H1 (cell line): ENCODE data around the gene KIF26B. TPM values are rescaled to one million over a fixed set of nuclear protein-coding genes. Genes with fewer than 3 reads are reported as not detected.

ENCODE experiments used
- CTCF ChIA-PET: fragments of 300-600 bp; sonication (Branson Sonifier 250); formaldehyde crosslinking; loops from one replicate; lab custom pipeline; 2021; ENCODE audit not compliant: partially characterized antibody; lab: Charles Lee
- POLR2A ChIA-PET: fragments of 300-600 bp; sonication (Branson Sonifier 250); formaldehyde crosslinking; loops from one replicate; lab custom pipeline; 2021; ENCODE audit warnings: inconsistent platforms; ENCODE audit not compliant: partially characterized antibody; lab: Charles Lee
- DNase-seq, 2 experiments: peaks; one replicate each; pipeline versions ENCODE4 v3.0.0 to v3.0.0-alpha.2; 2010 to 2022; ENCODE audit warnings: low spot score in 2 of 2, low read depth in 1 of 2, mixed read lengths in 1 of 2
- FAIRE-seq: peaks from 2 replicates; lab custom pipeline; 2011; peaks lifted over from hg19 to GRCh38; lab: Jason Lieb, UNC
- H2AFZ ChIP-seq: 2 replicates; pipeline ENCODE4 v1.8.1; 2012; ENCODE audit warnings: low read length, inconsistent platforms
- H2AK5ac ChIP-seq: 2 replicates; pipeline ENCODE4 v1.6.1; 2013; ENCODE audit warnings: low read depth, low read length
- H2BK120ac ChIP-seq: replicated peaks from 2 replicates; pipeline ENCODE3; 2013; ENCODE audit warnings: low read depth, low read length, inconsistent platforms
- H2BK12ac ChIP-seq: 2 replicates; pipeline ENCODE4 v1.6.1; 2013; ENCODE audit warnings: low read depth, low read length
- H2BK15ac ChIP-seq: 2 replicates; pipeline ENCODE4 v1.6.1; 2013; ENCODE audit warnings: low read length
- H2BK20ac ChIP-seq: 2 replicates; pipeline ENCODE4 v1.6.1; 2013; ENCODE audit warnings: low read length
- H2BK5ac ChIP-seq: 2 replicates; pipeline ENCODE4 v1.6.1; 2013; ENCODE audit warnings: low read depth, low read length
- H3K14ac ChIP-seq: 2 replicates; pipeline ENCODE4 v1.6.1; 2013; ENCODE audit warnings: inconsistent platforms; ENCODE audit not compliant: insufficient read length
- H3K18ac ChIP-seq: 2 replicates; pipeline ENCODE4 v1.6.1; 2013; ENCODE audit warnings: low read length; ENCODE audit errors: extremely low read depth
- H3K23ac ChIP-seq: 2 replicates; pipeline ENCODE4 v1.6.1; 2013; ENCODE audit warnings: inconsistent platforms; ENCODE audit not compliant: insufficient read length
- H3K23me2 ChIP-seq: 2 replicates; pipeline ENCODE4 v1.6.1; 2013; ENCODE audit warnings: low read depth, low read length
- H3K27ac ChIP-seq: 2 replicates; pipeline ENCODE4 v1.6.1; 2011; ENCODE audit warnings: low read depth, low read length, inconsistent platforms
- H3K27me3 ChIP-seq, 4 experiments: replicated peaks in 1 of 4; 1 replicate in 1 of 4; 2 replicates in 3 of 4; pipeline versions ENCODE4 v1.6.1 to v1.8.1; 2011 to 2013; ENCODE audit warnings: low read length in 3 of 4, mild to moderate bottlenecking in 3 of 4, inconsistent platforms in 2 of 4, mixed read lengths in 2 of 4, moderate library complexity in 1 of 4; ENCODE audit not compliant: control insufficient read depth in 3 of 4, insufficient read depth in 3 of 4; ENCODE audit errors: extremely low read depth in 1 of 4
- H3K36me3 ChIP-seq, 4 experiments: 2 replicates each; pipeline versions ENCODE4 v1.6.1 to v1.8.1; 2011 to 2013; ENCODE audit warnings: mild to moderate bottlenecking in 4 of 4, low read length in 3 of 4, moderate library complexity in 2 of 4, control low read depth in 1 of 4, inconsistent platforms in 1 of 4; ENCODE audit not compliant: insufficient read depth in 4 of 4, control insufficient read depth in 2 of 4
- H3K4ac ChIP-seq: replicated peaks from 2 replicates; pipeline ENCODE3; 2013; ENCODE audit warnings: low read length, low read depth, mixed read lengths, inconsistent platforms; ENCODE audit not compliant: insufficient read length
- H3K4me1 ChIP-seq, 4 experiments: replicated peaks in 1 of 4; 1 replicate in 1 of 4; 2 replicates in 3 of 4; pipeline versions ENCODE4 v1.6.1 to v1.8.1; 2011 to 2013; ENCODE audit warnings: low read length in 3 of 4, inconsistent platforms in 2 of 4, mixed read lengths in 1 of 4; ENCODE audit not compliant: insufficient read depth in 4 of 4, control insufficient read depth in 3 of 4
- H3K4me2 ChIP-seq, 2 experiments: 2 replicates each; pipeline versions ENCODE4 v1.6.1 to v1.8.1; 2011 to 2013; ENCODE audit warnings: low read depth in 2 of 2, low read length in 2 of 2, control low read depth in 1 of 2, inconsistent platforms in 1 of 2, mild to moderate bottlenecking in 1 of 2; ENCODE audit not compliant: insufficient read depth in 1 of 2
- H3K4me3 ChIP-seq, 4 experiments: fragments of 200-600, 300-600 bp in 1 of 4; sonication (generic), shearing (Covaris generic), sonication (Bioruptor Twin) in 1 of 4; 2 replicates each; pipeline versions ENCODE4 v1.5.1 to v1.8.1; 2011 to 2016; ENCODE audit warnings: low read length in 4 of 4, low read depth in 3 of 4, control low read depth in 2 of 4, inconsistent platforms in 2 of 4, mild to moderate bottlenecking in 2 of 4, mixed read lengths in 1 of 4, moderate library complexity in 1 of 4; ENCODE audit not compliant: insufficient read depth in 2 of 4; ENCODE audit errors: extremely low read depth in 1 of 4
- H3K56ac ChIP-seq: replicated peaks from 2 replicates; pipeline ENCODE3; 2013; ENCODE audit warnings: low read depth, mild to moderate bottlenecking, mixed read lengths, low read length, inconsistent platforms; ENCODE audit not compliant: insufficient read length
- H3K79me1 ChIP-seq: 2 replicates; pipeline ENCODE4 v1.6.1; 2013; ENCODE audit warnings: low read depth, low read length, control low read depth
- H3K79me2 ChIP-seq, 2 experiments: 2 replicates each; pipeline versions ENCODE4 v1.6.1 to v1.8.1; 2012 to 2013; ENCODE audit warnings: low read length in 2 of 2, mild to moderate bottlenecking in 2 of 2, inconsistent platforms in 1 of 2; ENCODE audit not compliant: insufficient read depth in 2 of 2, control insufficient read depth in 1 of 2
- H3K9ac ChIP-seq, 4 experiments: replicated peaks in 1 of 4; 1 replicate in 1 of 4; 2 replicates in 3 of 4; pipeline versions ENCODE4 v1.6.1 to v1.8.1; 2011 to 2013; ENCODE audit warnings: low read depth in 3 of 4, low read length in 3 of 4, control low read depth in 2 of 4, mild to moderate bottlenecking in 2 of 4, moderate library complexity in 2 of 4, inconsistent platforms in 1 of 4; ENCODE audit errors: extremely low read depth in 1 of 4
- H3K9me3 ChIP-seq, 2 experiments: 2 replicates each; pipeline versions ENCODE4 v1.6.1 to v1.8.1; 2012 to 2013; ENCODE audit warnings: mild to moderate bottlenecking in 2 of 2, moderate library complexity in 2 of 2, control low read depth in 1 of 2, inconsistent platforms in 1 of 2, low read depth in 1 of 2, low read length in 1 of 2, mixed read lengths in 1 of 2; ENCODE audit not compliant: insufficient read depth in 2 of 2
- H4K20me1 ChIP-seq, 2 experiments: replicated peaks in 1 of 2; 2 replicates each; pipeline versions ENCODE3 to v1.8.1; 2011 to 2013; ENCODE audit warnings: inconsistent platforms in 2 of 2, low read length in 2 of 2, mild to moderate bottlenecking in 1 of 2; ENCODE audit not compliant: insufficient read depth in 2 of 2, control insufficient read depth in 1 of 2
- H4K5ac ChIP-seq: 2 replicates; pipeline ENCODE4 v1.6.1; 2013; ENCODE audit warnings: low read length, low read depth, mixed read lengths, inconsistent platforms; ENCODE audit not compliant: insufficient read length
- H4K8ac ChIP-seq: 2 replicates; pipeline ENCODE4 v1.8.0; 2013; ENCODE audit warnings: mild to moderate bottlenecking, moderate library complexity, low read length, inconsistent platforms; ENCODE audit not compliant: insufficient read depth; ENCODE audit errors: extremely low read depth
- H4K91ac ChIP-seq: replicated peaks from 2 replicates; pipeline ENCODE3; 2013; ENCODE audit warnings: low read length, mixed read lengths, inconsistent platforms; ENCODE audit not compliant: insufficient read length
- ATF3 ChIP-seq: IDR thresholded peaks from 2 replicates; pipeline ENCODE4 v1.6.1; 2011; ENCODE audit warnings: low read depth, mild to moderate bottlenecking, low read length; ENCODE audit not compliant: insufficient read depth
- CTCF ChIP-seq, 3 experiments: IDR thresholded peaks; 1 replicate in 2 of 3; 2 replicates in 1 of 3; pipeline versions ENCODE4 v1.5.1 to v1.6.1; 2011; ENCODE audit warnings: low read length in 3 of 3, mild to moderate bottlenecking in 3 of 3, inconsistent platforms in 2 of 3, low read depth in 1 of 3, moderate library complexity in 1 of 3; ENCODE audit not compliant: insufficient read depth in 1 of 3; ENCODE audit errors: control extremely low read depth in 1 of 3
- HDAC2 ChIP-seq, 2 experiments: fragments of 300-600 bp in 1 of 2; sonication (generic) in 1 of 2; IDR thresholded peaks; 2 replicates each; pipeline ENCODE4 v1.6.1; 2011 to 2012; ENCODE audit warnings: low read depth in 2 of 2, low read length in 2 of 2, mild to moderate bottlenecking in 2 of 2, moderate library complexity in 2 of 2, borderline replicate concordance in 1 of 2, inconsistent platforms in 1 of 2
- KDM4A ChIP-seq: IDR thresholded peaks from one replicate; pipeline ENCODE4 v1.7.1; 2012; ENCODE audit warnings: low read depth, mild to moderate bottlenecking, moderate library complexity, low read length, inconsistent platforms; ENCODE audit not compliant: severe bottlenecking
- PHF8 ChIP-seq: fragments of 200-600 bp; sonication (generic); conservative IDR thresholded peaks from 2 replicates; pipeline ENCODE4 v1.7.1; 2012; ENCODE audit warnings: low read depth, mild to moderate bottlenecking, inconsistent platforms, low read length, moderate library complexity
- POU5F1 ChIP-seq: IDR thresholded peaks from 2 replicates; pipeline ENCODE4 v1.6.1; 2011; ENCODE audit warnings: low read depth, mild to moderate bottlenecking, low read length, moderate library complexity
- RAD21 ChIP-seq, 2 experiments: IDR thresholded peaks in 1 of 2; conservative IDR thresholded peaks in 1 of 2; 2 replicates each; pipeline ENCODE4 v1.6.1; 2011; ENCODE audit warnings: low read depth in 2 of 2, low read length in 2 of 2, improper control_type of control experiment in 1 of 2, inconsistent platforms in 1 of 2, mild to moderate bottlenecking in 1 of 2, moderate library complexity in 1 of 2
- SIX5 ChIP-seq: IDR thresholded peaks from 2 replicates; pipeline ENCODE4 v1.6.1; 2011; ENCODE audit warnings: mild to moderate bottlenecking, low read depth, low read length
- WGBS, 2 experiments: shearing (Covaris generic) in 1 of 2; methylation state at CpG; one replicate each; pipeline versions ENCODE4 v1.1.6 to v1.1.7; 2013 to 2015; ENCODE audit warnings: low lambda C conversion rate in 2 of 2, mixed read lengths in 2 of 2, inconsistent platforms in 1 of 2, low coverage in 1 of 2, missing lambda C conversion rate in 1 of 2; ENCODE audit not compliant: insufficient replicate concordance in 2 of 2, insufficient coverage in 1 of 2, insufficient read length in 1 of 2; ENCODE audit errors: extremely low coverage in 1 of 2, missing lambda C conversion rate in 1 of 2; 5-methylcytosine and 5-hydroxymethylcytosine counted together
- polyA plus RNA-seq, 7 experiments: library from polyadenylated mRNA; depleted of rRNA in 3 of 7; stranded (reverse) in 5 of 7; unstranded in 2 of 7; fragments of >200 nt in 5 of 7; fragments of 200-250 nt in 2 of 7; gene quantifications; 1 replicate in 5 of 7; 2 replicates in 1 of 7; 4 replicates in 1 of 7; pipeline versions ENCODE4 v1.2.1 to v1.2.3, GENCODE V29; 2011 to 2013; ENCODE audit warnings: missing spikeins in 2 of 7, mixed read lengths in 2 of 7
- total RNA-seq: library from RNA; stranded (reverse); fragmentation: NEBNext Ultra II Directional; extraction: Animal tissue kit (Norgen Biotek cat#: 25700); gene quantifications from 2 replicates; pipeline ENCODE4 v1.2.1, GENCODE V29; 2021

Gene KIF26B
- total and polyA plus RNA-seq, 2 of the 8 experiments (the other 6 are each of a cell fraction or from before 2014, with no cell fraction given), result 0.06 to 0.28 TPM

- TF ChIP-seq SIX5 (no peak), CTCF (IDR thresholded peaks at IDR 0.05; ENCODE audit: control extremely low read depth in 1 of 3, insufficient read depth in 1 of 3, low read depth in 1 of 3, low read length in 3 of 3) (no peak), PHF8 (no peak), POU5F1 (no peak), RAD21 (IDR thresholded peaks at IDR 0.05 in 1 of 2, conservative IDR thresholded peaks at IDR 0.05 in 1 of 2; ENCODE audit: low read depth in 2 of 2, low read length in 2 of 2) (no peak), ATF3 (no peak), KDM4A (no peak), HDAC2 (IDR thresholded peaks at IDR 0.05; ENCODE audit: borderline replicate concordance in 1 of 2, low read depth in 2 of 2, low read length in 2 of 2) (no peak)
- Histone ChIP-seq H3K27me3 (no peaks in the 10 kb centered on the region), H3K4me2 (no peak overlapping the region), H3K14ac (no peak overlapping the region), H2BK5ac (no peak overlapping the region), H2AK5ac (no peak overlapping the region), H4K8ac (no peak overlapping the region), H3K36me3 (no peaks in the 10 kb centered on the region), H3K56ac (no peak overlapping the region), H3K23ac (no peak overlapping the region), H3K18ac (no peak overlapping the region), H4K20me1 (no peaks in the 10 kb centered on the region), H3K9ac (no peak overlapping the region), H3K79me2 (no peaks in the 10 kb centered on the region), H3K4me1 (no peaks in the 10 kb centered on the region), H3K9me3 (no peaks in the 10 kb centered on the region), H2AFZ (no peak overlapping the region), H3K4me3 (no peak overlapping the region), H3K4ac (no peak overlapping the region), H3K23me2 (no peaks in the 10 kb centered on the region; the same call in 1 of the 2 replicates), H2BK15ac (no peak overlapping the region), H2BK120ac (no peak overlapping the region), H2BK12ac (no peak overlapping the region), H2BK20ac (no peak overlapping the region), H4K5ac (no peak overlapping the region), H3K27ac (no peak overlapping the region), H3K79me1 (no peaks in the 10 kb centered on the region), H4K91ac (no peak overlapping the region)
- 90% methylated on average over 18 of the region's 18 CpGs; no CpG with 5 or more reads in 1 of the 2 experiments for WGBS, 2 experiments
- DNase-seq (no peak), FAIRE-seq (no peak)
- ChIA-PET CTCF (interaction anchor here (0.6 to 0.8 kb wide), 2 partner anchors 24 to 119 kb away, joined by 3 read pairs; no protein-coding TSS in a partner anchor), POLR2A (no interaction called here)
Observed at GRCh38 chr1:245671966-245672767, 517.4 kb downstream of the KIF26B start.
